Measurements from ENCODE around the gene FILIP1L. TPM values are rescaled to one million over a fixed set of nuclear protein-coding genes. Genes with fewer than 3 reads are reported as not detected.
A peak's percentile ranks its signal among the peaks of the same experiment; 100 is the strongest.

Gene FILIP1L
- polyA plus RNA-seq, 1 donor (not counting 4 experiments of a cell fraction or from before 2014, with no cell fraction given) = 14.7 TPM

DNA sequence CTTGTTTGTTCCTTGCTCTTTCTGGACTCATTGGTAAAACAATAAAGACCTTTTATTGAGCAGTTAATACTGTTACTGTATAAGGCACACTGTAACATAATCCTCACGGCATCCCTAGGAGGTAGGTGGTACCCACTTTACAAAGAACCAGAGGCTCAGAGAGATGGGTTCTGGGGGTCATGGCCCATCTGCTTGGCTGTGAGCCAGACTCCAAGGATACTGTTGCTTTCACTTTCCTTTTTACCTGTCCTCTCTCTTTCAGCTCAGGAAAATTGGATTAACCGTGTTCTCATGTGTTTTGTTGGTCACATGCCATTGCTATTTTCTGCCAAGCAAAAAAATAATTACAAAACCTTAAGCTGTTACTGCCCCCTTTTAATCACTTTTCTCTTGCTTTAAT lies 34.8 kb upstream of the FILIP1L start:
- FAIRE-seq = no peak
- no peak for DNase-seq (ENCODE audit: low read depth, low spot score)
- dilution Hi-C loops (cut with MboI; ENCODE audit: extremely low pct_ligation_motif_present, low sequenced_read_pairs) = no loop called here

GRCh38 chr3:100144255-100144866 lies 30.1 kb upstream of the FILIP1L start:
- Histone ChIP-seq H3K9me3 (ENCODE audit: control insufficient read depth, low read depth, low read length) (no peaks in the 10 kb centered on the region), H3K4me2 (ENCODE audit: control insufficient read depth, extremely low read depth, insufficient read depth, low read depth, low read length) (no peak overlapping the region), H3K9ac (ENCODE audit: control insufficient read depth, extremely low read depth, insufficient read depth, low read length) (no peak overlapping the region), H3K27ac (ENCODE audit: control insufficient read depth, insufficient read depth, low read length) (no peak overlapping the region), H3K4me3 (ENCODE audit: control insufficient read depth in 2 of 3, extremely low read depth in 1 of 3, insufficient read depth in 2 of 3, low read depth in 1 of 3, low read length in 3 of 3) (no peak overlapping the region), H3K9me1 (ENCODE audit: control insufficient read depth, extremely low read depth, insufficient read depth, low read length) (no peaks in the 10 kb centered on the region), H2AFZ (ENCODE audit: control insufficient read depth, low read length) (no peak overlapping the region), H4K20me1 (ENCODE audit: control insufficient read depth, extremely low read depth, insufficient read depth, low read length) (no peaks in the 10 kb centered on the region), H3K27me3 (ENCODE audit: control insufficient read depth, extremely low read depth, insufficient read depth, low read length) (no peaks in the 10 kb centered on the region), H3K36me3 (ENCODE audit: control insufficient read depth in 2 of 2, extremely low read depth in 1 of 2, insufficient read depth in 2 of 2, low read length in 2 of 2) (peaks cover 0 to 3% of the 10 kb centered on the region in 2 experiments), H3K79me2 (ENCODE audit: control insufficient read depth, insufficient read depth, low read length) (no peaks in the 10 kb centered on the region), H3K4me1 (ENCODE audit: control insufficient read depth, extremely low read depth, insufficient read depth, low read length) (no peaks in the 10 kb centered on the region)
- dilution Hi-C loops (cut with MboI; ENCODE audit: extremely low pct_ligation_motif_present, low sequenced_read_pairs) = no loop called here
- no peak for FAIRE-seq
- TF ChIP-seq EZH2 (IDR thresholded peaks at IDR 0.05; ENCODE audit: low read length) = no peak
- TF ChIP-seq, protein P1, sequence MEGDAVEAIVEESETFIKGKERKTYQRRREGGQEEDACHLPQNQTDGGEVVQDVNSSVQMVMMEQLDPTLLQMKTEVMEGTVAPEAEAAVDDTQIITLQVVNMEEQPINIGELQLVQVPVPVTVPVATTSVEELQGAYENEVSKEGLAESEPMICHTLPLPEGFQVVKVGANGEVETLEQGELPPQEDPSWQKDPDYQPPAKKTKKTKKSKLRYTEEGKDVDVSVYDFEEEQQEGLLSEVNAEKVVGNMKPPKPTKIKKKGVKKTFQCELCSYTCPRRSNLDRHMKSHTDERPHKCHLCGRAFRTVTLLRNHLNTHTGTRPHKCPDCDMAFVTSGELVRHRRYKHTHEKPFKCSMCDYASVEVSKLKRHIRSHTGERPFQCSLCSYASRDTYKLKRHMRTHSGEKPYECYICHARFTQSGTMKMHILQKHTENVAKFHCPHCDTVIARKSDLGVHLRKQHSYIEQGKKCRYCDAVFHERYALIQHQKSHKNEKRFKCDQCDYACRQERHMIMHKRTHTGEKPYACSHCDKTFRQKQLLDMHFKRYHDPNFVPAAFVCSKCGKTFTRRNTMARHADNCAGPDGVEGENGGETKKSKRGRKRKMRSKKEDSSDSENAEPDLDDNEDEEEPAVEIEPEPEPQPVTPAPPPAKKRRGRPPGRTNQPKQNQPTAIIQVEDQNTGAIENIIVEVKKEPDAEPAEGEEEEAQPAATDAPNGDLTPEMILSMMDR (optimal IDR thresholded peaks at IDR 0.05 in 1 of 3, IDR thresholded peaks at IDR 0.05 in 1 of 3, conservative IDR thresholded peaks at IDR 0.05 in 1 of 3; ENCODE audit: extremely low read depth in 1 of 3, insufficient read depth in 2 of 3, low read length in 3 of 3) = peak in 1 of 3 experiments; percentile 10
- DNase-seq (ENCODE audit: low read depth, low spot score) = no peak

More for the DNA sequence above, 34.8 kb upstream of the FILIP1L start:
- no peaks in the 10 kb centered on the region for H3K4me1 ChIP-seq (ENCODE audit: control insufficient read depth, extremely low read depth, insufficient read depth, low read length)
- no peaks in the 10 kb centered on the region for H3K79me2 ChIP-seq (ENCODE audit: control insufficient read depth, insufficient read depth, low read length)
- no peaks in the 10 kb centered on the region for H3K27me3 ChIP-seq (ENCODE audit: control insufficient read depth, extremely low read depth, insufficient read depth, low read length)
- H3K27ac ChIP-seq (ENCODE audit: control insufficient read depth, insufficient read depth, low read length) = no peak overlapping the region
- TF ChIP-seq EZH2 (IDR thresholded peaks at IDR 0.05; ENCODE audit: low read length) = no peak
- TF ChIP-seq, protein P1 (optimal IDR thresholded peaks at IDR 0.05 in 1 of 3, IDR thresholded peaks at IDR 0.05 in 1 of 3, conservative IDR thresholded peaks at IDR 0.05 in 1 of 3; ENCODE audit: extremely low read depth in 1 of 3, insufficient read depth in 2 of 3, low read length in 3 of 3) = no peak
- no peaks in the 10 kb centered on the region for H3K9me1 ChIP-seq (ENCODE audit: control insufficient read depth, extremely low read depth, insufficient read depth, low read length)
- H3K4me2 ChIP-seq (ENCODE audit: control insufficient read depth, extremely low read depth, insufficient read depth, low read depth, low read length) = no peak overlapping the region
- H4K20me1 ChIP-seq (ENCODE audit: control insufficient read depth, extremely low read depth, insufficient read depth, low read length) = no peaks in the 10 kb centered on the region
- H3K4me3 ChIP-seq (ENCODE audit: control insufficient read depth in 2 of 3, extremely low read depth in 1 of 3, insufficient read depth in 2 of 3, low read depth in 1 of 3, low read length in 3 of 3) = no peak overlapping the region
- no peak overlapping the region for H3K9ac ChIP-seq (ENCODE audit: control insufficient read depth, extremely low read depth, insufficient read depth, low read length)
- H2AFZ ChIP-seq (ENCODE audit: control insufficient read depth, low read length) = no peak overlapping the region
- H3K36me3 ChIP-seq (ENCODE audit: control insufficient read depth in 2 of 2, extremely low read depth in 1 of 2, insufficient read depth in 2 of 2, low read length in 2 of 2) = peaks cover 0 to 3% of the 10 kb centered on the region in 2 experiments
- H3K9me3 ChIP-seq (ENCODE audit: control insufficient read depth, low read depth, low read length) = no peaks in the 10 kb centered on the region

Measured in keratinocyte (primary cell).